SIG-M5 (cell line): ENCODE data around the gene EDIL3.
"Not testable (repeated sequence)": the region's sequence is repeated elsewhere in the genome, so short reads cannot be mapped to it uniquely, and the experiment has no call there.

ENCODE experiments used
- DNase-seq: peaks from one replicate; lab custom pipeline; 2025; lab: John Stamatoyannopoulos, UW

Gene EDIL3

GRCh38 chr5:84378420-84378819 lies 6.3 kb downstream of the EDIL3 start:
- DNase-seq, result no peak

GRCh38 chr5:84376346-84376745 lies 8.3 kb downstream of the EDIL3 start:
- no peak for DNase-seq

GRCh38 chr5:84374568-84374967 lies 10.1 kb downstream of the EDIL3 start:
- DNase-seq, result no peak

GRCh38 chr5:84373506-84373905 lies 11.2 kb downstream of the EDIL3 start:
- no peak for DNase-seq

- DNase-seq, result no peak
Measured at GRCh38 chr5:84372066-84372695, 12.5 kb downstream of the EDIL3 start.

- DNase-seq, result no peak
Measured at GRCh38 chr5:84370176-84370575, 14.5 kb downstream of the EDIL3 start.

GRCh38 chr5:84364043-84364442 lies 20.6 kb downstream of the EDIL3 start:
- no peak for DNase-seq

- no peak for DNase-seq
Measured at GRCh38 chr5:84362061-84362720, 22.5 kb downstream of the EDIL3 start.

- DNase-seq, result no peak
Measured at GRCh38 chr5:84361572-84361971, 23.1 kb downstream of the EDIL3 start.

GRCh38 chr5:84360056-84360455 lies 24.6 kb downstream of the EDIL3 start:
- DNase-seq, result no peak

- no peak for DNase-seq
Measured at GRCh38 chr5:84354101-84354500, 30.6 kb downstream of the EDIL3 start.

GRCh38 chr5:84344788-84345187 lies 39.9 kb downstream of the EDIL3 start:
- DNase-seq, result no peak

- no peak for DNase-seq
Measured at GRCh38 chr5:84343171-84343570, 41.5 kb downstream of the EDIL3 start.

- no peak for DNase-seq
Measured at GRCh38 chr5:84332106-84332505, 52.6 kb downstream of the EDIL3 start.

- no peak for DNase-seq
Measured at GRCh38 chr5:84327591-84327990, 57.1 kb downstream of the EDIL3 start.

GRCh38 chr5:84322646-84323045 lies 62.0 kb downstream of the EDIL3 start:
- no peak for DNase-seq

- not testable (repeated sequence) for DNase-seq
Measured at GRCh38 chr5:84317826-84318225, 66.9 kb downstream of the EDIL3 start.

GRCh38 chr5:84312280-84312679 lies 72.4 kb downstream of the EDIL3 start:
- DNase-seq, result not testable (repeated sequence)

- not testable (repeated sequence) for DNase-seq
Measured at GRCh38 chr5:84309850-84310249, 74.8 kb downstream of the EDIL3 start.

GRCh38 chr5:84306601-84307000 lies 78.1 kb downstream of the EDIL3 start:
- DNase-seq, result no peak

GRCh38 chr5:84304599-84304998 lies 80.1 kb downstream of the EDIL3 start:
- no peak for DNase-seq

GRCh38 chr5:84303315-84303714 lies 81.4 kb downstream of the EDIL3 start:
- DNase-seq, result no peak

GRCh38 chr5:84301535-84301934 lies 83.1 kb downstream of the EDIL3 start:
- DNase-seq, result no peak

- DNase-seq, result no peak
Measured at GRCh38 chr5:84299959-84300358, 84.7 kb downstream of the EDIL3 start.
